K562 (cell line): ENCODE measurements around the gene RBPMS2. TPM values are rescaled to one million over a fixed set of nuclear protein-coding genes. Genes with fewer than 3 reads are reported as not detected.
A peak's percentile ranks its signal among the peaks of the same experiment; 100 is the strongest.
"Not testable (repeated sequence)": the region's sequence is repeated elsewhere in the genome, so short reads cannot be mapped to it uniquely, and the experiment has no call there.

ENCODE experiments used
- ATAC-seq: fragments of 200-7000 bp; cut with Tn5 transposase; 3 replicates; pipeline ENCODE4 v1.9.1; 2020; ENCODE audit warnings: moderate library complexity
- BruUV-seq: library from RNA; stranded (reverse); fragments of 400-500 nt; replicated peaks from 2 replicates; lab custom pipeline; 2021; lab: Mats Ljungman, UMichigan
- CTCF ChIA-PET: fragments of 300-600 bp; formaldehyde crosslinking; extraction: SDS; loops from one replicate; lab custom pipeline; 2021; ENCODE audit warnings: low intra/inter-chr PET ratio; lab: Yijun Ruan, JAX
- POLR2A ChIA-PET: fragments of 300-600, 350-650 bp; sonication (Branson Sonifier 250); formaldehyde crosslinking; extraction: SDS; loops from one replicate; lab custom pipeline; 2021; ENCODE audit warnings: antibody characterized with exemption, inconsistent platforms; lab: Yijun Ruan, JAX
- DNase-seq, 4 experiments: peaks; one replicate each; pipeline versions ENCODE4 v3.0.0 to v3.0.0-alpha.2; 2011 to 2018; ENCODE audit warnings: low spot score in 3 of 4, mixed read lengths in 3 of 4; ENCODE audit errors: extremely low read depth in 1 of 4
- FAIRE-seq: peaks from 2 replicates; lab custom pipeline; 2011; peaks lifted over from hg19 to GRCh38; lab: Jason Lieb, UNC
- H2AFZ ChIP-seq: 2 replicates; pipeline ENCODE4 v1.6.0; 2011; ENCODE audit warnings: low read depth, low read length, control low read depth, inconsistent platforms
- H3K27ac ChIP-seq: fragments of 200-600 bp; 3 replicates; pipeline ENCODE4 v1.8.0; 2011; ENCODE audit warnings: low read depth, mild to moderate bottlenecking, control low read depth, inconsistent platforms, low read length, moderate library complexity, mixed read lengths; ENCODE audit errors: extremely low read depth
- H3K27me3 ChIP-seq, 2 experiments: fragments of 300-600 bp in 1 of 2; 2 replicates in 1 of 2; 3 replicates in 1 of 2; pipeline versions ENCODE4 v1.6.0 to v1.8.0; 2011; ENCODE audit warnings: inconsistent platforms in 2 of 2, low read length in 2 of 2, mild to moderate bottlenecking in 1 of 2, mixed read lengths in 1 of 2, moderate library complexity in 1 of 2; ENCODE audit not compliant: control insufficient read depth in 2 of 2, insufficient read depth in 2 of 2
- H3K36me3 ChIP-seq: fragments of 300-600 bp; 3 replicates; pipeline ENCODE4 v1.8.0; 2011; ENCODE audit warnings: mild to moderate bottlenecking, low read length, inconsistent platforms; ENCODE audit not compliant: control insufficient read depth, insufficient read depth
- H3K4me1 ChIP-seq, 2 experiments: fragments of 200-600 bp in 1 of 2; replicated peaks in 1 of 2; 2 replicates in 1 of 2; 3 replicates in 1 of 2; pipeline versions ENCODE4 v1.5.1 to v1.8.0; 2011; ENCODE audit warnings: inconsistent platforms in 2 of 2, low read length in 2 of 2, mild to moderate bottlenecking in 1 of 2, mixed read lengths in 1 of 2, moderate library complexity in 1 of 2; ENCODE audit not compliant: control insufficient read depth in 2 of 2, insufficient read depth in 2 of 2
- H3K4me2 ChIP-seq: 2 replicates; pipeline ENCODE4 v1.6.1; 2011; ENCODE audit warnings: low read length, control low read depth, inconsistent platforms, mixed read lengths; ENCODE audit not compliant: insufficient read depth
- H3K4me3 ChIP-seq: fragments of 200-600 bp; sonication (generic), shearing (Covaris generic); 2 replicates; pipeline ENCODE4 v1.5.1; 2016; ENCODE audit warnings: control low read depth, inconsistent platforms
- H3K79me2 ChIP-seq: fragments of 200-600 bp; 3 replicates; pipeline ENCODE4 v1.8.0; 2011; ENCODE audit warnings: low read length, inconsistent platforms; ENCODE audit not compliant: control insufficient read depth, insufficient read depth
- H3K9ac ChIP-seq, 2 experiments: 2 replicates each; pipeline versions ENCODE4 v1.6.0 to v1.6.1; 2011; ENCODE audit warnings: low read depth in 2 of 2, low read length in 2 of 2, control low read depth in 1 of 2, inconsistent platforms in 1 of 2, mild to moderate bottlenecking in 1 of 2, mixed read lengths in 1 of 2; ENCODE audit not compliant: insufficient read depth in 1 of 2
- H3K9me1 ChIP-seq: one replicate; pipeline ENCODE4 v1.6.0; 2011; ENCODE audit warnings: inconsistent platforms, mild to moderate bottlenecking, low read length, moderate library complexity; ENCODE audit not compliant: control insufficient read depth, insufficient read depth
- H3K9me3 ChIP-seq: replicated peaks from 2 replicates; pipeline ENCODE4 v1.5.1; 2011; ENCODE audit warnings: low read depth, low read length, inconsistent platforms; ENCODE audit not compliant: control insufficient read depth, insufficient read depth
- H4K20me1 ChIP-seq: replicated peaks from 2 replicates; pipeline ENCODE4 v1.6.1; 2011; ENCODE audit warnings: low read length, inconsistent platforms, mixed read lengths; ENCODE audit not compliant: control insufficient read depth, insufficient read depth
- PRDM10 ChIP-seq: fragments of 450-650 bp; IDR thresholded peaks from 2 replicates; pipeline ENCODE4 v1.6.1; 2018; ENCODE audit not compliant: partially characterized antibody
- ZNF384 ChIP-seq: IDR thresholded peaks from 2 replicates; pipeline ENCODE4 v1.6.1; 2012; ENCODE audit warnings: low read depth, low read length, improper control_type of control experiment
- WGBS: fragments of 100-300 bp; shearing (Covaris generic); methylation state at CpG from one replicate; pipeline ENCODE4 v1.1.6; 2016; ENCODE audit warnings: low coverage, mixed read lengths; ENCODE audit not compliant: insufficient coverage; ENCODE audit errors: missing lambda C conversion rate; 5-methylcytosine and 5-hydroxymethylcytosine counted together
- in situ Hi-C: fragments of 300-500 bp; cut with MboI; formaldehyde crosslinking; loops from 4 replicates; pipeline ENCODE4 v1.15.0; 2018; ENCODE audit warnings: inconsistent platforms, mixed read lengths
- intact Hi-C: fragments of 100-400 bp; cut with micrococcal nuclease; formaldehyde crosslinking; loops from 2 replicates; pipeline ENCODE4 v1.14.2; 2022
- polyA plus RNA-seq, 8 experiments: library from polyadenylated mRNA; depleted of rRNA in 4 of 8; stranded (reverse) in 5 of 8; unstranded in 3 of 8; fragments of >200 nt; fragmentation: Nextera tagmentation in 2 of 8; fragmentation: Illumina TruSeq in 1 of 8; extraction: Ambion mirVana in 2 of 8; extraction: Trizol in 1 of 8; gene quantifications; 2 replicates each; pipeline versions ENCODE4 v1.2.1 to v1.2.3, GENCODE V29; 2011 to 2014; ENCODE audit warnings: inconsistent platforms in 1 of 8, missing spikeins in 1 of 8
- total RNA-seq, 7 experiments: library from RNA; depleted of rRNA in 6 of 7; stranded (reverse); fragments of >200 nt in 6 of 7; fragmentation: Illumina TruSeq in 2 of 7; extraction: Trizol in 2 of 7; gene quantifications; 2 replicates each; pipeline versions ENCODE4 v1.2.1 to v1.2.3, GENCODE V29; 2011 to 2021; ENCODE audit warnings: low replicate concordance in 1 of 7

RBPMS2 gene
- total and polyA plus RNA-seq, 9 of the 15 experiments (the other 6 are each of a cell fraction or from before 2014, with no cell fraction given) = 0.11 to 2.6 (median 0.37) TPM; not detected in 1

DNA sequence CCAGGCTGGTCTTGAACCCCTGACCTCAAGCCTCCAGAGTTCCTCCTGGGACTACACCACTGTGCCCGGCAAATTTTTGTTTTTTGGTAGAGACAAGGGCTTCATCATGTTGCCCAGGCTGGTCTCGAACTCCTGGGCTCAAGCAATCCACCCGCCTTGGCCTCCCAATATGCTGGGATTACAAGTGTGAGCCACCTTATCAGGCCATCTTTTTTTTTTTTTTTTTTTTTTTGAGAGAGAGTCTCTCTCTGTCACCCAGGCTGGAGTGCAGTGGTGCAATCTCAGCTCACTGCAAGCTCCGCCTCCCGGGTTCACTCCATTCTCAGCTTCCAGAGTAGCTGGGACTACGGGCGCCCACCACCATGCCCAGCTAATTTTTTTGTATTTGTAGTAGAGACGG, 38.9 kb upstream of the RBPMS2 start:
- peaks cover 13% of the 10 kb centered on the region in 2 experiments for H3K4me1 ChIP-seq
- POLR2A ChIA-PET = interaction anchor here (0.6 to 1.9 kb wide), 2 partner anchors 10 to 11 kb away, joined by 4 to 6 read pairs; partner anchors contain the start of gene PIF1
- intact Hi-C loops = loop anchor here (10.0 kb wide), 1 partner anchor 91 kb away; no protein-coding TSS in a partner anchor

More for the DNA sequence above, 38.9 kb upstream of the RBPMS2 start:
- CTCF ChIA-PET, BruUV-seq, FAIRE-seq, H3K27ac ChIP-seq, DNase-seq, H3K4me3 ChIP-seq, H3K79me2 ChIP-seq, H3K27me3 ChIP-seq, H3K9me3 ChIP-seq, H3K9me1 ChIP-seq, H4K20me1 ChIP-seq, H3K4me2 ChIP-seq, H3K9ac ChIP-seq, H2AFZ ChIP-seq: not testable (repeated sequence)
- in situ Hi-C loops = loop anchor here (5.0 kb wide), 1 partner anchor 82 kb away; no protein-coding TSS in a partner anchor
- peak; percentile 9; the same call in 1 of the 3 replicates for ATAC-seq
- H3K36me3 ChIP-seq = peaks cover 12% of the 10 kb centered on the region; the same call in 2 of the 3 replicates
- 55% methylated on average over 8 of the region's 8 CpGs for WGBS
- peak; percentile 55 for TF ChIP-seq PRDM10
- peak; percentile 85 for TF ChIP-seq ZNF384
